AG04449 (cell line): ENCODE data around the gene SDHAF1.

ENCODE experiments used
- CTCF ChIA-PET: fragments of 350-600 bp; formaldehyde crosslinking; extraction: SDS; loops from one replicate; lab custom pipeline; 2021; ENCODE audit warnings: antibody characterized with exemption; lab: Yijun Ruan, JAX
- POLR2A ChIA-PET: fragments of 400-600, 350-600 bp; formaldehyde crosslinking; extraction: SDS; loops from one replicate; lab custom pipeline; 2020; ENCODE audit warnings: antibody characterized with exemption, inconsistent platforms; lab: Yijun Ruan, JAX
- DNase-seq: peaks from one replicate; pipeline ENCODE4 v3.0.0-alpha.2; 2010; ENCODE audit warnings: low read depth, low spot score
- H3K4me3 ChIP-seq: 2 replicates; pipeline ENCODE4 v1.5.1; 2011; ENCODE audit warnings: low read depth, mild to moderate bottlenecking, control low read depth, low read length
- TF ChIP-seq, protein P1 (sequence below): IDR thresholded peaks from one replicate; pipeline ENCODE4 v1.5.1; 2011; ENCODE audit warnings: mild to moderate bottlenecking, moderate library complexity, low read length, control low read depth, inconsistent platforms; ENCODE audit not compliant: insufficient read depth; ENCODE audit errors: missing control alignments

Gene SDHAF1

DNA sequence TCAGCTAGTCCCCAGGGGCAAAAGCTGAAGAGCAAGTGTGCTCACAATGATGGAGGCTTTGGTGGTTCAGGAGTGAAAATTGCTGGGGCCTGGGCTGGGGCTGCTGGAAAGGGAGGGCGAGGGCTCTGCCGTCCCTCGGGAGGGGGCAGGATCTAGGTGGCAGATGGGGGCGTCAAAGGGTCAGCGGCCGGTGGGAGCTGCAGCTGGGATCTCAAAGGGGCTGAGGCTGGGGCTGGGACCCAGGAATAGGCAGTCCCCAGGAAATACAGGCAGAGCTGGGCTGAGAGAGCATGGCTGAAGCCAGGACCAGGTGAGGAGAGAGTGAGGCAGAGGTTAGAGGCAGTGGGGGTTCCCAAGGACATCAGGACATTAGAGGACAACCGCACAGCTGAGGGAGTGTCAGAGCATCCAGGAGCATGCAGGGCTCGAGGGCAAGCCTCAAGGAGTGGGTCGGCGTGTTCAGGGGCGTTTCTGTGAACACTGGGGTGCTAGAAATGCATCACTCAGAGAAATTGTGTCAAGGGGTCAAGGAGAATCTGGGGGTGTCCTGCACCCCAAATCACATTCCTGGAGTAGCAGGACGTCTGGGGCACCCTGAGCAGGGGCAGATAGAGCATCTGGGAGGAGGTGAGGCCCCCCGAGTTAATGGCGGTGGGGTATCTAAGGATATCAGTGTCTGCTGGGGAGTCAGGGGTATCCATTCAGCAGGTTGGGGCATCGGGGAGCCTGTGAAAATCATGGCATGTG is 14.8 kb downstream of the SDHAF1 start:
- TF ChIP-seq, protein P1, sequence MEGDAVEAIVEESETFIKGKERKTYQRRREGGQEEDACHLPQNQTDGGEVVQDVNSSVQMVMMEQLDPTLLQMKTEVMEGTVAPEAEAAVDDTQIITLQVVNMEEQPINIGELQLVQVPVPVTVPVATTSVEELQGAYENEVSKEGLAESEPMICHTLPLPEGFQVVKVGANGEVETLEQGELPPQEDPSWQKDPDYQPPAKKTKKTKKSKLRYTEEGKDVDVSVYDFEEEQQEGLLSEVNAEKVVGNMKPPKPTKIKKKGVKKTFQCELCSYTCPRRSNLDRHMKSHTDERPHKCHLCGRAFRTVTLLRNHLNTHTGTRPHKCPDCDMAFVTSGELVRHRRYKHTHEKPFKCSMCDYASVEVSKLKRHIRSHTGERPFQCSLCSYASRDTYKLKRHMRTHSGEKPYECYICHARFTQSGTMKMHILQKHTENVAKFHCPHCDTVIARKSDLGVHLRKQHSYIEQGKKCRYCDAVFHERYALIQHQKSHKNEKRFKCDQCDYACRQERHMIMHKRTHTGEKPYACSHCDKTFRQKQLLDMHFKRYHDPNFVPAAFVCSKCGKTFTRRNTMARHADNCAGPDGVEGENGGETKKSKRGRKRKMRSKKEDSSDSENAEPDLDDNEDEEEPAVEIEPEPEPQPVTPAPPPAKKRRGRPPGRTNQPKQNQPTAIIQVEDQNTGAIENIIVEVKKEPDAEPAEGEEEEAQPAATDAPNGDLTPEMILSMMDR: no peak
- no peak for DNase-seq
- ChIA-PET POLR2A (no interaction called here), CTCF (interaction anchor here (1.2 to 1.3 kb wide), 4 partner anchors 12 to 160 kb away, joined by 3 to 5 read pairs (median 4); partner anchors contain the start of gene THAP8)
- peak overlapping the region; percentile 50 for H3K4me3 ChIP-seq

DNA sequence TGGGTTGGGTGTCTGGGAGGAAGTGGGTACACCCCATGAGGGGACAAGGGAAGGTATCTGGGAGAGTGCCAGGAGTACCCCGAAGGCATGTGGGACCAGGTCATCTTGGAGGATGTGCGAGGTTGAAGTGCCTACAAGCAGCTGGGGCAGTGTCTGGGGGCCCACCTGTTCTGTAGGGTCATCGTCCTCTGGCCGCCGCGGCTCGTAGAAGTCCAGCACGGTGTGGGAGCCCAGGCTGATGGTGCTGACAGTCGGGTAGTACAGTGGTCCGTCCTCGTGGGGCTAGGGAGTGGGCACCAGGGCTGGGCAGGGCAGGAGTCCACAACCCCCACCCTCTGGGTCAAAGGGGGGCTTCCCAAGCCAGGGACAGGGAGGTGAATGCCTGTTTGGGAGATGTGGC is 15.4 kb downstream of the SDHAF1 start:
- no peak for DNase-seq
- no peak overlapping the region for H3K4me3 ChIP-seq
- ChIA-PET CTCF (interaction anchor here (0.9 to 1.3 kb wide), 2 partner anchors 110 to 160 kb away, joined by 3 to 4 read pairs; no protein-coding TSS in a partner anchor), POLR2A (no interaction called here)
- TF ChIP-seq, protein P1: no peak

DNA sequence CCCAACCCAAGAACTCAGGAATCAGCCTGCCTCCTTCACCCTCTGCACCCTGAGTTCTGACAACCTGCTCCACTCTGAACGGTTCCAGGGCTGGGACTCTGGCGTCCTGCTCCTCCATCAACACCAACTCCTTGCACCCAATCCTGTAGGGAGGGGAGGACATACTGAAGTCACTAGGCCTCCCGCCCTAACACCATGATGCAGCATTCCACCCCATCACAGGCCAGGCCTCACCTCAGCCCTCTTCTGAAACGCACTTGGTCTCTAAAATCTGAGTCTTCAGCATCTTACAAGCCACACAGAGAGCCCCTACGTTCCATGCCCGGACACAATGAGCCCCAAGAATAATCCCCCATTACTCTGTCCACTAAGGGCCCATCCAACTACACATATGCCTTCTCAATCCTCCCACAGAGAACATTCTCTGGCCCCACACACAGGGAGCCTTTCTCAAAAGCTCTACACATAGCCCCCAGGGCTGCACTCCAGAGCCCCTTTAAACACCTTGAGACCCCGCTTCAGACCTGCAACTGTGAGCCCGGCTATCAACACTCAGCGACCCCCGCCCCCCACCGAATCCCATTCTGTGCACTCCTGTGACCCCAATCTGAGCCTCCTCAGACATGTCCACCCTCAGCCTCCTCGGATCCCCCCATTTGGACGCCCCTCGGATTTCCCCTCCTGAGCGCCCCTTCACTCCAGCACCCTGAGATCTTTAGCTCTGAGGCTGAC is 18.5 kb downstream of the SDHAF1 start:
- TF ChIP-seq, protein P1: no peak
- ChIA-PET CTCF (interaction anchor here (0.9 to 1.7 kb wide), 5 partner anchors 8 to 17 kb away, joined by 3 to 6 read pairs (median 3); no protein-coding TSS in a partner anchor), POLR2A (interaction anchor here (0.6 to 1.5 kb wide), 6 partner anchors 18 to 101 kb away, joined by 3 to 6 read pairs (median 4); partner anchors contain the start of genes POLR2I, SDHAF1 and THAP8)
- no peak for DNase-seq
- H3K4me3 ChIP-seq: peak overlapping the region; percentile 86

DNA sequence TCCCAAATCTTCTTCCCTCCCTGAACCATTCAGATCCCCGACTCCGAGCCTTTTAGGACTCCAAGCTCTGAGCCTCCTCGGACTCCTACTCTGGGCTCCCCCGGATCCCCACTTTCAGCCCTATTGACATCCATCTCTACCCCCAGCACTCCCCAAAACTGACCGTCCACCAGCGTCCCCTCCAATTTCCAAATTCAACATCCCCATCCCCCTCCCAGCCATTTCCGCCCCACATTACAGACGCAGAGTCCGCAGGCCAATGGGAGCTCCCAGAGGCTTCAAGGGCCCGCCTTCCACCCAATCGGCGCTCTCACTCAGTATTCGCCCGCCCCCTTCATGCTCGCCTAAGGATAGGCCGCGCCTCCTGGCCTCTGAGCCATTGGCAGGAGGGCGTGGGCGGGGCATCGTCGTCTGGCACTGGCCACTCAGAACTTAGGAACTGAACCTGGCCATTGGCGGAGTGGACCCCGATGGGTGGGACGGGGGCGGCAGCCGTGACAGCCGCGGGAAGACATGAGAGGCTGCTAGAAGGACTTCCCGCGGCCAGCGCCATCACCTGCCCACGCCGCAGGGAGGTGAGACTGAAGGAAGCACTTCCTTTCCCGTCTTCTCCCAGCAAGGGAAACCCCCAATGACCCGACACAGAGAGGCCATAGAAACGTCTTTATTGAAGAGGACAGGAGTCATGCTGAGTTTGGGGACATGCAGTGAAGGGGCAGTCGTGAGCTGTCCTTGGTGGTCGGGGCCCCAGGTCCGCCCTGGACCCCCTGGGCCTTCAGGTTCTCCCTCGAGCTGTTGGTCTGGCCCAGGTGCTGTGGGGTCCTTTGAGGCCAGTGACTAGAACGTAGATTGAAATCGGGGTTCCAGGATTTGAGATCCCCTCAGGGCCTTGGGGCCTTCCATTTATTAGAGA is 19.3 kb downstream of the SDHAF1 start, which contains the start of gene ALKBH6:
Gene ALKBH6 (minus strand): TSS at position 202 of the 913 bp plus-strand sequence. CDS start 816 bp downstream, outside the sequence.
- ChIA-PET POLR2A (interaction anchor here (0.6 to 1.5 kb wide), 8 partner anchors 13 to 131 kb away, joined by 3 to 6 read pairs (median 3); partner anchors contain the start of genes POLR2I, SDHAF1 and THAP8), CTCF (interaction anchor here (0.7 to 1.7 kb wide), 5 partner anchors 9 to 20 kb away, joined by 3 to 6 read pairs (median 4); no protein-coding TSS in a partner anchor)
- peak; percentile 86 for DNase-seq
- TF ChIP-seq, protein P1: no peak
- H3K4me3 ChIP-seq: peak within 1 kb of the TSS; percentile 86

DNA sequence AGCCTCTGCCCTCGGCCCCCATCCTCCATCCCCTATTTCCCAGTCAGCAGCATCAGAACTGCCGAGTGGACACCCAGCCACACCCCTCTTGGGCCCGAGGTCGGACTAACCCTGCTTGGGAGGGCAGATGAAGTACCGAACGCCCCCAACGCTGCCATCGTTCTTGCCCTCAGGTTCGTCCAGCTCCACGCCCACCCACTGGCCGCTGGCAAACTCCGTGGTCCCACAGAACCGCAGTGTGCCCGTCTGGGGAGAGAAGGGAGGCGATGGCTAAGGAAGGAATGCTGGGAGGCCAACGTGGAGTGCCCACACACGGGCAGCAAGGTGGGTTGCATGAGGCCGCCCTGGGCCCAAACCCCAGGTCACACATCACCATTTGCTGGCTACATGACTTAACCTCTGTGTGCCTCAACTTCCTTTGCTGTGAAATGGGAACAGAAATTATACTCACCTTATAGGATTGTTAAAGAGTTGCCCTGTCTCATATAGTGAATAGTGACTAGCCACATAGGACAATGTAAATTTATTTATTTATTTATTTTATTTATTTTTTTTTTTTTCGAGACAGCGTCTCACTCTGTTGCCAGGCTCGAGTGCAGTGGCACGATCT is 24.2 kb downstream of the SDHAF1 start:
- DNase-seq: no peak
- ChIA-PET CTCF (no interaction called here), POLR2A (interaction anchor here (0.7 kb wide), 1 partner anchor 25 kb away, joined by 4 read pairs; no protein-coding TSS in a partner anchor)
- H3K4me3 ChIP-seq: no peak overlapping the region
- TF ChIP-seq, protein P1: no peak
